Transverse colon (tissue), 4 donors: ENCODE data around the gene UBL5. TPM values are rescaled to one million over a fixed set of nuclear protein-coding genes. Genes with fewer than 3 reads are reported as not detected.

Experiments
- DNase-seq: peaks from one replicate; pipeline ENCODE4 v3.0.0-alpha.2; 2019
- H3K27ac ChIP-seq, 4 donors: fragments of 200-600 bp; sonication (generic); 2 replicates each; pipeline ENCODE4 v1.5.1; 2016 to 2018; ENCODE audit warnings: inconsistent platforms in 4 of 4
- H3K27me3 ChIP-seq: fragments of 200-600 bp; sonication (generic); 2 replicates; pipeline ENCODE4 v1.5.1; 2017; ENCODE audit warnings: inconsistent platforms
- H3K36me3 ChIP-seq, 4 donors: fragments of 200-600 bp; sonication (generic); 2 replicates each; pipeline ENCODE4 v1.5.1; 2017 to 2019; ENCODE audit warnings: inconsistent platforms in 4 of 4
- H3K4me1 ChIP-seq, 4 donors: fragments of 200-600 bp; sonication (generic); 2 replicates each; pipeline ENCODE4 v1.5.1; 2017 to 2020; ENCODE audit warnings: inconsistent platforms in 4 of 4
- H3K4me3 ChIP-seq, 4 donors: fragments of 200-600 bp; sonication (generic); 1 replicate in 1 of 4; 2 replicates in 3 of 4; pipeline versions ENCODE4 v1.5.1 to v1.6.1; 2017 to 2019; ENCODE audit warnings: inconsistent platforms in 4 of 4
- H3K9me3 ChIP-seq, 2 donors: fragments of 200-600 bp; sonication (generic); 2 replicates each; pipeline ENCODE4 v1.5.1; 2017 to 2019; ENCODE audit warnings: inconsistent platforms in 2 of 2
- EP300 ChIP-seq: sonication (generic); formaldehyde crosslinking; IDR thresholded peaks from one replicate; pipeline ENCODE4 v1.6.1; 2017; ENCODE audit warnings: antibody characterized with exemption, low read depth
- POLR2A ChIP-seq: fragments of 450-650 bp; IDR thresholded peaks from one replicate; pipeline ENCODE4 v1.6.1; 2016; ENCODE audit warnings: antibody characterized with exemption, mild to moderate bottlenecking, moderate library complexity
- POLR2AphosphoS5 ChIP-seq, 3 donors: sonication (generic); formaldehyde crosslinking; IDR thresholded peaks; one replicate each; pipeline ENCODE4 v1.6.1; 2016; ENCODE audit warnings: antibody characterized with exemption in 3 of 3
- WGBS, 2 donors: methylation state at CpG; one replicate each; pipeline ENCODE4 v1.1.5; 2018; ENCODE audit warnings: low coverage in 1 of 2; 5-methylcytosine and 5-hydroxymethylcytosine counted together
- in situ Hi-C, 4 donors: fragments of 200-750 bp; cut with MboI; loops; one replicate each; pipeline versions ENCODE4 v1.15.0 to v1.15.1; 2017; ENCODE audit warnings: low sequenced_read_pairs in 3 of 4, low pct_ligation_motif_present in 1 of 4, low pct_unique_long_range_greater_than_20kb in 1 of 4
- intact Hi-C: fragments of 100-400 bp; cut with DNase I; formaldehyde crosslinking; loops from one replicate; pipeline ENCODE4 v1.15.1; 2023; ENCODE audit warnings: low total_unique reads
- total RNA-seq, 4 donors: library from RNA; depleted of rRNA; stranded (reverse); fragments of >200 nt; gene quantifications; one replicate each; pipeline ENCODE4 v1.1.0, GENCODE V29; 2016
- TF ChIP-seq, protein P1 (sequence below), 5 experiments: fragments of 200-600 bp in 3 of 5; fragments of 450-650 bp in 2 of 5; sonication (generic) in 3 of 5; IDR thresholded peaks; 1 replicate in 2 of 5; 2 replicates in 3 of 5; pipeline ENCODE4 v1.5.1; 2016 to 2017; ENCODE audit warnings: antibody characterized with exemption in 5 of 5, inconsistent platforms in 3 of 5, mild to moderate bottlenecking in 2 of 5, moderate library complexity in 1 of 5

Gene UBL5
- total RNA-seq, 4 donors from 2014 or later, result 61.0 to 563 (median 249) TPM

DNA sequence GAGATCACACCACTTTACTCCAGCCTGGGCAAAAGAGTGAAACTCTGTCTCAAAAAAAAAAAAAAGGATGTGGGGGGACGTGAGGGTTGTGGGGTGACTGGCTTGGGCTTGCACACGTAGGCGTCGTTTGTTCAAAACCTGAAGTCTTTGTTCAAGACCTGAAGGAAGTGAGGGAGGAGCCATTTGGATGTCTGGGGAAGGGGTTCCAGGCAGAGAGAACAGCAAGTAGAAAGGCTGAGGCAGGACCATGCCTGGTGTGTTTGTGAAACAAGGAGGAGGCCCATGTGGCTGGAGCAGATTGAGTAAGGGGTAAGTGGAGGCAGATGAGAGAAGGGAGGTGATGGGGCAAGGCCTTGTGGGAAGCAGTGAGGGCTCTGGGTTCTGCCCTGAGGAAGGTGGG is 35.2 kb downstream of the UBL5 start:
- in situ Hi-C loops, result no loop called here
- Histone ChIP-seq H3K9me3 (no peaks in the 10 kb centered on the region), H3K4me3 (no peak overlapping the region), H3K4me1 (no peaks in the 10 kb centered on the region), H3K36me3 (no peaks in the 10 kb centered on the region), H3K27me3 (no peaks in the 10 kb centered on the region), H3K27ac (no peak overlapping the region)
- WGBS, 2 donors, result 73 to 85% methylated on average over 4 of the region's 4 CpGs
- TF ChIP-seq POLR2AphosphoS5 (IDR thresholded peaks at IDR 0.05), result no peak
- no peak for TF ChIP-seq POLR2A
- TF ChIP-seq EP300, result no peak
- TF ChIP-seq, protein P1, sequence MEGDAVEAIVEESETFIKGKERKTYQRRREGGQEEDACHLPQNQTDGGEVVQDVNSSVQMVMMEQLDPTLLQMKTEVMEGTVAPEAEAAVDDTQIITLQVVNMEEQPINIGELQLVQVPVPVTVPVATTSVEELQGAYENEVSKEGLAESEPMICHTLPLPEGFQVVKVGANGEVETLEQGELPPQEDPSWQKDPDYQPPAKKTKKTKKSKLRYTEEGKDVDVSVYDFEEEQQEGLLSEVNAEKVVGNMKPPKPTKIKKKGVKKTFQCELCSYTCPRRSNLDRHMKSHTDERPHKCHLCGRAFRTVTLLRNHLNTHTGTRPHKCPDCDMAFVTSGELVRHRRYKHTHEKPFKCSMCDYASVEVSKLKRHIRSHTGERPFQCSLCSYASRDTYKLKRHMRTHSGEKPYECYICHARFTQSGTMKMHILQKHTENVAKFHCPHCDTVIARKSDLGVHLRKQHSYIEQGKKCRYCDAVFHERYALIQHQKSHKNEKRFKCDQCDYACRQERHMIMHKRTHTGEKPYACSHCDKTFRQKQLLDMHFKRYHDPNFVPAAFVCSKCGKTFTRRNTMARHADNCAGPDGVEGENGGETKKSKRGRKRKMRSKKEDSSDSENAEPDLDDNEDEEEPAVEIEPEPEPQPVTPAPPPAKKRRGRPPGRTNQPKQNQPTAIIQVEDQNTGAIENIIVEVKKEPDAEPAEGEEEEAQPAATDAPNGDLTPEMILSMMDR (IDR thresholded peaks at IDR 0.05), result no peak
- intact Hi-C loops, result no loop called here
- no peak for DNase-seq

DNA sequence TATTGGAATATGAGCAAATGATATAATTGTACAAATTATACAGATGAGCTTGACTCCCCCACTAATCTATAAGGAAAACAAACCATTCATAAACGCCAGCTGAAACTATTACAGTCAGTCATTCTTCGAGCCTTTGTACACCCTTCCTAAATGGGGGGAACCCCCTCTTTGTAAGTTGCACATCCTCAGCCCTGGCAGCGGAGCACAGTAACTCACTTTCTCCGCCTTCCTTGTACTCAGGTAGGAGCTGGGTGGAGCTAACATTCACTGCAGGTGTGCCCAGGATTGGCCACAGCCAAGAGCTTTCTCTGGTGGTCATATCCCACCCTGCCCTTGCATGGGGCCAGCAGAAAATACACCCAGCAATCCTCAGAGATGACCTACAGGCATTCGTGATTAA is 36.0 kb downstream of the UBL5 start:
- no peaks in the 10 kb centered on the region for H3K27me3 ChIP-seq
- H3K9me3 ChIP-seq, result no peaks in the 10 kb centered on the region
- intact Hi-C loops, result no loop called here
- no peak overlapping the region for H3K4me3 ChIP-seq
- no peaks in the 10 kb centered on the region for H3K4me1 ChIP-seq
- in situ Hi-C loops, result no loop called here
- DNase-seq, result no peak
- H3K36me3 ChIP-seq, result no peaks in the 10 kb centered on the region
- no peak overlapping the region for H3K27ac ChIP-seq
- TF ChIP-seq POLR2AphosphoS5 (IDR thresholded peaks at IDR 0.05), result no peak
- no peak for TF ChIP-seq POLR2A
- no peak for TF ChIP-seq EP300
- TF ChIP-seq, protein P1 (IDR thresholded peaks at IDR 0.05), result no peak
- WGBS, 2 donors, result 71% methylated on average over 5 of the region's 5 CpGs; no CpG with 5 or more reads in 1 of the 2 donors

DNA sequence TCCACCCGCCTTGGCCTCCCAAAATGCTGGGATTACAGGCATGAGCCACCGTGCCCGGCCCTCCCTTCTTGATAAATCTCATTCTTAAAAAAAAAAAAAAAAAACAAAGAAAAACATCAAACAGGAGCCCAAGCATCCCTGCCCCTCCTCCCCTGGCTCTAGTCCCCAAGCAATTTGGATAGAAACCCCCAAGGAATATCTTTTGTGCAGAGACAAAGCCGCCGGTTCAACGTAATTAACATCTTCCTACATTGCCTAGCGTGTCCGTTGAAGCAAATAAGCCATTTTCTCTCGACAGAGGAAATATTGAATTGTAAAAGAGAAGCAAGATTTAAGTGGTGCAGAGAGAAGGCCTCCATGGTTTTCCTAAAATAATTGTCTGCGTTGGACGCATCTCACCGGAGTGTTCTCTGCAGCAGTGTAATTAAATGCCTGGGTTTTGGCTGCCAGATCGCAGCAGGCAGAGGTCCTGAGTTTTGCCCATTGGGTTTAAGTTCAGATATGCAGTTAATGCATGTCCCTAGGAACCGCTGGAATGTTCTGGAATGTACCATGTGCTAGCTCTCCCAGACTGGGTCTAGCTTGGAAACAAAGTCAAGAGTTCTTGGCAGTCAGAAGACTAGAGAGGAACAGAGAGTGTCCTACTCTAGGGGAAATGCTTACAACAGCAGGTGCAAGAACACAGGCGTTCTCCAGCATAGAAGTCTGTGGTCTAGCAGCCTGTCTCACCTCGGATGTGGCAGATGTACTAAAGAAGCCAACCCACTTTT is 38.2 kb downstream of the UBL5 start:
- H3K4me1 ChIP-seq, result no peaks in the 10 kb centered on the region
- no peak overlapping the region for H3K27ac ChIP-seq
- H3K9me3 ChIP-seq, result no peaks in the 10 kb centered on the region
- in situ Hi-C loops, result no loop called here
- no peaks in the 10 kb centered on the region for H3K27me3 ChIP-seq
- DNase-seq, result no peak
- WGBS, 2 donors, result 85% methylated on average over 15 to 16 of the region's 16 CpGs
- TF ChIP-seq POLR2A (no peak), POLR2AphosphoS5 (IDR thresholded peaks at IDR 0.05) (no peak), EP300 (no peak)
- TF ChIP-seq, protein P1 (IDR thresholded peaks at IDR 0.05), result no peak
- H3K36me3 ChIP-seq, result no peaks in the 10 kb centered on the region
- no peak overlapping the region for H3K4me3 ChIP-seq
- intact Hi-C loops, result no loop called here

DNA sequence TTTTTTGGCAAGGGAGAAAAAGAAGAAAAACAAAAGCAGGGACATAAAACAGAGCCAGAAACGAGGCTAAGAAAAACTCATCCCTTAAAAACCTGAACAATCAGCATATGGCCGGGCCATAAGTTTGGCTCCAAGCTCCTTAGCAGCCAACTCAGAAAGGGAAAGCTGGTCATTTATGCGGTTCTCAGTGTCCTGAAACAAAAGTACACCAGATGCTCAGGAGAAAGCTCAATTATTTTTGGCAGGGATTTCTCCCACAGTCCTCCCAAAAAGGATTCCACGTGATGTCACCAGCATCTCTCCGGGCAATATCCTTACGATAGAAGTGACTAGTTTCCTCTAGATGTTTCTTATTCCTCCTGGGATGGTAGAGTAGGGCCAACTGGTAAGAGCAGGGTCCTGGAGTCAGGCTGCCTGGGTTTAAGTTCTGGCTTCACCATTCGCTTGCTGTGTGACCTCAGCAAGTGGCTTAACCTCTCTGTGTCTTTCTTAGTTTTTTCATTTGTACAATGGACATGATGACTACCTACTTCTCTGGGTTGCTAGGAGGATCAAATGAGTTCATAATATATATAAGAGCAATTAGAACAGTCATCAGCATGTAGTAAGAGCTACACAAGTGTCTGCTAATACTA is 41.4 kb downstream of the UBL5 start:
- H3K4me1 ChIP-seq, result no peaks in the 10 kb centered on the region
- no peaks in the 10 kb centered on the region for H3K27me3 ChIP-seq
- no peaks in the 10 kb centered on the region for H3K9me3 ChIP-seq
- no peak overlapping the region for H3K27ac ChIP-seq
- in situ Hi-C loops, result no loop called here
- 74 to 77% methylated on average over 5 to 7 of the region's 7 CpGs for WGBS, 2 donors
- intact Hi-C loops, result no loop called here
- H3K36me3 ChIP-seq, result no peaks in the 10 kb centered on the region
- TF ChIP-seq, protein P1 (IDR thresholded peaks at IDR 0.05), result no peak
- TF ChIP-seq EP300 (no peak), POLR2AphosphoS5 (IDR thresholded peaks at IDR 0.05) (no peak), POLR2A (no peak)
- no peak overlapping the region for H3K4me3 ChIP-seq
- no peak for DNase-seq
